ENCODE measurements around the gene TIGD7. TPM values are rescaled to one million over a fixed set of nuclear protein-coding genes. Genes with fewer than 3 reads are reported as not detected.

The TIGD7 gene
- total RNA-seq, 1 donor, result 6.5 TPM

DNA sequence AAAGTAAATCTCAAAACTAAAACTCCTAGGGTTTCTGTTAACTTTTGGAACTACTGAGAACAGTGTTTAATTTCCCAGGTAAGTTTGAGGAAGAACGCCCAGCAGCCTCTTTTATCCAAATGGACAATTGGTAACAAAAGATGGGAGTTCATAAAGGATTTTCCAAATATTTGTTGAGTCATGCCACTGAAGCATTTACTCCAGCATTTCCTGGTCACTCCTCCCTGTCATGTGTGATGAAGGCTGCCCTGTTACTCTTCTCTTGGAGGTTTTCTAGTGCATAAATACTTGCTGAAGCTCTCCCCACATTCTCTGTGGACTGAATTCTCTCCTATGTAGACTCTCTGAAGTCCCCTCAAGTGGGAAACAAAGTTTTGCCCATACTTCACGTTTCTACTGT, 16.6 kb upstream of the TIGD7 start:
- Histone ChIP-seq H3K4me2 (ENCODE audit: insufficient read depth, low read length) (no peak overlapping the region), H3K4me3 (ENCODE audit: insufficient read depth, low read length) (no peak overlapping the region), H3K79me2 (ENCODE audit: insufficient read depth, low read length) (no peaks in the 10 kb centered on the region), H2AFZ (ENCODE audit: low read length) (no peak overlapping the region), H3K27me3 (ENCODE audit: insufficient read depth, low read length) (no peaks in the 10 kb centered on the region), H4K20me1 (ENCODE audit: insufficient read depth, low read length) (no peaks in the 10 kb centered on the region), H3K9me3 (ENCODE audit: low read depth, low read length) (peaks cover 36% of the 10 kb centered on the region), H3K27ac (ENCODE audit: low read depth, low read length) (no peak overlapping the region), H3K36me3 (ENCODE audit: insufficient read depth, low read length) (peaks cover 12% of the 10 kb centered on the region), H3K4me1 (ENCODE audit: insufficient read depth, low read length) (no peaks in the 10 kb centered on the region)
- TF ChIP-seq, protein P1, sequence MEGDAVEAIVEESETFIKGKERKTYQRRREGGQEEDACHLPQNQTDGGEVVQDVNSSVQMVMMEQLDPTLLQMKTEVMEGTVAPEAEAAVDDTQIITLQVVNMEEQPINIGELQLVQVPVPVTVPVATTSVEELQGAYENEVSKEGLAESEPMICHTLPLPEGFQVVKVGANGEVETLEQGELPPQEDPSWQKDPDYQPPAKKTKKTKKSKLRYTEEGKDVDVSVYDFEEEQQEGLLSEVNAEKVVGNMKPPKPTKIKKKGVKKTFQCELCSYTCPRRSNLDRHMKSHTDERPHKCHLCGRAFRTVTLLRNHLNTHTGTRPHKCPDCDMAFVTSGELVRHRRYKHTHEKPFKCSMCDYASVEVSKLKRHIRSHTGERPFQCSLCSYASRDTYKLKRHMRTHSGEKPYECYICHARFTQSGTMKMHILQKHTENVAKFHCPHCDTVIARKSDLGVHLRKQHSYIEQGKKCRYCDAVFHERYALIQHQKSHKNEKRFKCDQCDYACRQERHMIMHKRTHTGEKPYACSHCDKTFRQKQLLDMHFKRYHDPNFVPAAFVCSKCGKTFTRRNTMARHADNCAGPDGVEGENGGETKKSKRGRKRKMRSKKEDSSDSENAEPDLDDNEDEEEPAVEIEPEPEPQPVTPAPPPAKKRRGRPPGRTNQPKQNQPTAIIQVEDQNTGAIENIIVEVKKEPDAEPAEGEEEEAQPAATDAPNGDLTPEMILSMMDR (IDR thresholded peaks at IDR 0.05; ENCODE audit: extremely low read depth, low read depth, low read length), result no peak
- no peak for DNase-seq (ENCODE audit: insufficient read length, low spot score, missing footprints)

GRCh38 chr16:3317315-3317999, 12.2 kb upstream of the TIGD7 start:
- no peak overlapping the region for H3K4me3 ChIP-seq (ENCODE audit: insufficient read depth, low read length)
- no peak for DNase-seq (ENCODE audit: insufficient read length, low spot score, missing footprints)
- no peak overlapping the region for H2AFZ ChIP-seq (ENCODE audit: low read length)
- H3K4me1 ChIP-seq (ENCODE audit: insufficient read depth, low read length), result no peaks in the 10 kb centered on the region
- H3K36me3 ChIP-seq (ENCODE audit: insufficient read depth, low read length), result peaks cover 50% of the 10 kb centered on the region
- TF ChIP-seq, protein P1 (IDR thresholded peaks at IDR 0.05; ENCODE audit: extremely low read depth, low read depth, low read length), result no peak
- H3K27me3 ChIP-seq (ENCODE audit: insufficient read depth, low read length), result no peaks in the 10 kb centered on the region
- no peaks in the 10 kb centered on the region for H3K79me2 ChIP-seq (ENCODE audit: insufficient read depth, low read length)
- H4K20me1 ChIP-seq (ENCODE audit: insufficient read depth, low read length), result no peaks in the 10 kb centered on the region
- H3K27ac ChIP-seq (ENCODE audit: low read depth, low read length), result no peak overlapping the region
- no peak overlapping the region for H3K4me2 ChIP-seq (ENCODE audit: insufficient read depth, low read length)
- peaks cover 59% of the 10 kb centered on the region for H3K9me3 ChIP-seq (ENCODE audit: low read depth, low read length)

- H3K4me2 ChIP-seq (ENCODE audit: insufficient read depth, low read length), result no peak overlapping the region
- peaks cover 24% of the 10 kb centered on the region for H3K9me3 ChIP-seq (ENCODE audit: low read depth, low read length)
- H3K4me1 ChIP-seq (ENCODE audit: insufficient read depth, low read length), result no peaks in the 10 kb centered on the region
- TF ChIP-seq, protein P1 (IDR thresholded peaks at IDR 0.05; ENCODE audit: extremely low read depth, low read depth, low read length), result no peak
- no peak overlapping the region for H3K4me3 ChIP-seq (ENCODE audit: insufficient read depth, low read length)
- no peak for DNase-seq (ENCODE audit: insufficient read length, low spot score, missing footprints)
- H3K79me2 ChIP-seq (ENCODE audit: insufficient read depth, low read length), result peaks cover 11% of the 10 kb centered on the region
- H2AFZ ChIP-seq (ENCODE audit: low read length), result no peak overlapping the region
- H3K27me3 ChIP-seq (ENCODE audit: insufficient read depth, low read length), result no peaks in the 10 kb centered on the region
- H4K20me1 ChIP-seq (ENCODE audit: insufficient read depth, low read length), result no peaks in the 10 kb centered on the region
- no peak overlapping the region for H3K27ac ChIP-seq (ENCODE audit: low read depth, low read length)
- peaks cover 54% of the 10 kb centered on the region for H3K36me3 ChIP-seq (ENCODE audit: insufficient read depth, low read length)
Observed at GRCh38 chr16:3311496-3311895, 6.3 kb upstream of the TIGD7 start.

DNA sequence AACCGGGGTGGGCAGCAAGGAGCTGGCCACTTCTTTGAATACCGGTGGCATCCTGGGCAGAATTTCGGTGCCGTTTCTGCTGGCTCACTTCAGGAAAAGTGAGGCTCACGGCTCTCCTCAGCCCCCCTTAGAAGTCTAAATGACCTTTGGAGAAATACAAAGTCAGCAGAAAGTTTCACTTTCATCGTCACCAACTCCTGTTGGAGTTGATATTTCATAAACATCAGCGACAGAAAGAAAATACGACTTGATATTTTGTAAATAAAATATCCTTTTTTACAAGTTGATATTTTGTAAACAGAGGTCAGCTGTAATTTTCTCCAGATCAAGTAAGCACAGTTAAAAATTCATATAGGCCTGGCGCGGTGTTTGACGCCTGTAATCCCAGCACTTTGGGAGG, 848 bp upstream of the TIGD7 start:
- DNase-seq (ENCODE audit: insufficient read length, low spot score, missing footprints), result no peak
- H3K79me2 ChIP-seq (ENCODE audit: insufficient read depth, low read length), result peaks cover 39% of the 10 kb centered on the region
- peaks cover 4% of the 10 kb centered on the region for H3K9me3 ChIP-seq (ENCODE audit: low read depth, low read length)
- H2AFZ ChIP-seq (ENCODE audit: low read length), result peak overlapping the region; percentile 97
- peak overlapping the region; percentile 82 for H3K4me2 ChIP-seq (ENCODE audit: insufficient read depth, low read length)
- TF ChIP-seq, protein P1 (IDR thresholded peaks at IDR 0.05; ENCODE audit: extremely low read depth, low read depth, low read length), result no peak
- peak overlapping the region; percentile 91 for H3K4me3 ChIP-seq (ENCODE audit: insufficient read depth, low read length)
- H3K4me1 ChIP-seq (ENCODE audit: insufficient read depth, low read length), result peaks cover 7% of the 10 kb centered on the region
- peaks cover 26% of the 10 kb centered on the region for H3K36me3 ChIP-seq (ENCODE audit: insufficient read depth, low read length)
- peak overlapping the region; percentile 91 for H3K27ac ChIP-seq (ENCODE audit: low read depth, low read length)
- no peaks in the 10 kb centered on the region for H3K27me3 ChIP-seq (ENCODE audit: insufficient read depth, low read length)
- no peaks in the 10 kb centered on the region for H4K20me1 ChIP-seq (ENCODE audit: insufficient read depth, low read length)
